Stomach (tissue), 9 donors: ENCODE measurements around the gene SUCO. TPM values are rescaled to one million over a fixed set of nuclear protein-coding genes. Genes with fewer than 3 reads are reported as not detected.

Source experiments
- DNase-seq, 2 donors: peaks; one replicate each; pipeline versions ENCODE4 v3.0.0 to v3.0.0-alpha.2; 2013 to 2019
- H3K27ac ChIP-seq, 5 donors: fragments of 200-600 bp in 4 of 5; sonication (generic) in 4 of 5; one replicate each; pipeline ENCODE4 v1.5.1; 2013 to 2019; ENCODE audit warnings: mild to moderate bottlenecking in 1 of 5, moderate library complexity in 1 of 5
- H3K27me3 ChIP-seq, 3 donors: fragments of 200-600 bp; sonication (generic); one replicate each; pipeline ENCODE4 v1.5.1; 2017 to 2019; ENCODE audit warnings: mixed run types in 1 of 3
- H3K36me3 ChIP-seq, 4 donors: fragments of 200-600 bp; sonication (generic); 1 replicate in 3 of 4; 2 replicates in 1 of 4; pipeline ENCODE4 v1.5.1; 2016 to 2019
- H3K4me1 ChIP-seq, 4 donors: fragments of 200-600 bp; sonication (generic); one replicate each; pipeline ENCODE4 v1.5.1; 2016 to 2019
- H3K4me3 ChIP-seq, 4 donors: fragments of 200-600 bp; sonication (generic) in 3 of 4; one replicate each; pipeline ENCODE4 v1.5.1; 2016 to 2019; ENCODE audit warnings: mild to moderate bottlenecking in 1 of 4
- H3K9me3 ChIP-seq, 4 donors: fragments of 200-600 bp; sonication (generic); one replicate each; pipeline ENCODE4 v1.5.1; 2016 to 2019
- CTCF ChIP-seq, 7 experiments: fragments of 450-650 bp in 4 of 7; fragments of 200-600 bp in 3 of 7; sonication (generic) in 3 of 7; IDR thresholded peaks; one replicate each; pipeline ENCODE4 v1.5.1; 2016 to 2019; ENCODE audit warnings: antibody characterized with exemption in 7 of 7, control low read depth in 2 of 7, mild to moderate bottlenecking in 1 of 7
- EP300 ChIP-seq: sonication (generic); formaldehyde crosslinking; IDR thresholded peaks from one replicate; pipeline ENCODE4 v1.6.1; 2017; ENCODE audit warnings: antibody characterized with exemption
- POLR2A ChIP-seq, 4 donors: fragments of 450-650 bp; IDR thresholded peaks; one replicate each; pipeline ENCODE4 v1.6.1; 2016; ENCODE audit warnings: antibody characterized with exemption in 4 of 4, control low read depth in 2 of 4, mild to moderate bottlenecking in 1 of 4, moderate library complexity in 1 of 4
- POLR2AphosphoS5 ChIP-seq, 3 donors: sonication (generic); formaldehyde crosslinking; IDR thresholded peaks; one replicate each; pipeline ENCODE4 v1.6.1; 2016; ENCODE audit warnings: antibody characterized with exemption in 3 of 3
- WGBS, 5 donors: extraction: QIAGEN DNeasy Blood & Tissue Kit in 3 of 5; methylation state at CpG; one replicate each; pipeline versions ENCODE4 v1.1.5 to v1.1.7; 2013 to 2018; 5-methylcytosine and 5-hydroxymethylcytosine counted together
- intact Hi-C: fragments of 100-400 bp; cut with DNase I; formaldehyde crosslinking; loops from one replicate; pipeline ENCODE4 v1.15.1; 2023; ENCODE audit warnings: low total_unique reads
- polyA plus RNA-seq, 3 donors: library from polyadenylated mRNA; stranded (reverse); fragments of 200-250 nt; gene quantifications; one replicate each; pipeline ENCODE4 v1.2.3, GENCODE V29; 2013
- total RNA-seq, 5 donors: library from RNA; depleted of rRNA; stranded (reverse); fragments of >200 nt; gene quantifications; one replicate each; pipeline versions ENCODE4 v1.1.0 to v1.2.3, GENCODE V29; 2014 to 2016
- donor health status: healthy with polysubstance abuse.
- donor health status: Bipolar disorder and iron deficiency.
- donor health status: healthy.

The SUCO gene
- total and polyA plus RNA-seq, 8 donors: 4.9 to 83.7 (median 15.8) TPM

DNA sequence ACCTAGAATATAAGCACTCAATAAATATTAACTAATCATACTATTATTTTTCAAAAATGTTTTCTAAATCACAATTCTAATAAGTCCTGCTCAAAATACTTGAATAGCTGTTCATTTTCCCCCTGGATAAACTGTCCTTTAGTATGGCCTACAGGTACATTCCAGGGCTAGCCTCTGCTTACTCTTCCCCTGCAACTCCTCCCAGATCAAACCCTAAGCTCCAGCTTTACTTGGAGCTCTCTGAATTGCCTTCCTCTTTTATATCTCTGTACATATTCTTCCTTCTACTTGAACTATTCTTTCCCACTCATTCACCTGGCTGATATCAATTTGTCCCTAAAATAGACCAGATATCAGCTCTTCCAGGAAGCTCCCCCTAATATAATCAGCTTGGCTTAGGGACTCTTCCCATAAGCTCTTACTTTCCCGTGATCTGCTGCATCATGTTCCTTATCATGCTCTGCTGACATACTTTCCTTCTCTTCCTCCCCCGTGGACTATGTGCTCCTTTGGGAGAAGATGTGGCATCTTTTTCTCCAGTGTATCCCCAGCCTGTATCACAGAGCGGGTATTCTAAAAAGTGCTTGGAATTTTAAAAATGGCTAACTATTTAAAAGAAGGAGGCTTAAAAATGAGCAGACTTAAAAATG is 46.0 kb upstream of the SUCO start:
- no peaks in the 10 kb centered on the region for H3K9me3 ChIP-seq
- no peak for DNase-seq
- intact Hi-C loops: no loop called here
- no peaks in the 10 kb centered on the region for H3K4me1 ChIP-seq
- 65 to 77% (median 72%) methylated on average over 3 of the region's 3 CpGs for WGBS, 5 donors
- H3K4me3 ChIP-seq: no peak overlapping the region
- H3K27me3 ChIP-seq: no peaks in the 10 kb centered on the region
- no peaks in the 10 kb centered on the region for H3K36me3 ChIP-seq
- H3K27ac ChIP-seq: no peak overlapping the region
- no peak for TF ChIP-seq POLR2AphosphoS5 (IDR thresholded peaks at IDR 0.05)
- no peak for TF ChIP-seq EP300
- no peak for TF ChIP-seq CTCF (IDR thresholded peaks at IDR 0.05)
- TF ChIP-seq POLR2A (IDR thresholded peaks at IDR 0.05): no peak

DNA sequence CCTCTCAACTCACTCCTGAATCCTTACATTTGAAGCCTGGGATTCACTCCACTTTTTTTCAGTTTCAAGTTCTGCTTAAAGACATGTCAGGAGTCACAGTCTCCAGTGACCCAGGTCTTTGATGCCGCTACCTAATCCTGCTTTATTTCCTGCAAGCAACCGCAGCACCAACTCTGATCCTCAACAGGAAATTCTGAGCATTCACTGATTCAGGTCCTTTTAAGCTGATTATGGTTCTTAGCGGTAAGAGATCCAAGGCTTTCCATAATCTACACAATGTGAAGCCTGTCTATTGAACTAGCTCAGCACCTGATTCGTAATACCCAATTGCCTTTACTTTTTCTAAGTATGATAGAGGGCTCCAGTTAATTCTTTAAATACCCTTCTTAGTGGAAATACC is 45.4 kb upstream of the SUCO start:
- intact Hi-C loops: no loop called here
- no peaks in the 10 kb centered on the region for H3K36me3 ChIP-seq
- no peak overlapping the region for H3K4me3 ChIP-seq
- H3K27me3 ChIP-seq: no peaks in the 10 kb centered on the region
- H3K9me3 ChIP-seq: no peaks in the 10 kb centered on the region
- 76 to 82% (median 81%) methylated on average over 4 of the region's 4 CpGs for WGBS, 5 donors
- no peaks in the 10 kb centered on the region for H3K4me1 ChIP-seq
- DNase-seq: no peak
- no peak for TF ChIP-seq EP300
- no peak for TF ChIP-seq POLR2A (IDR thresholded peaks at IDR 0.05)
- TF ChIP-seq CTCF (IDR thresholded peaks at IDR 0.05): no peak
- TF ChIP-seq POLR2AphosphoS5 (IDR thresholded peaks at IDR 0.05): no peak
- H3K27ac ChIP-seq: no peak overlapping the region

- H3K27ac ChIP-seq: no peak overlapping the region
- no peak for DNase-seq
- 85 to 97% (median 95%) methylated on average over 3 of the region's 3 CpGs for WGBS, 5 donors
- no peaks in the 10 kb centered on the region for H3K9me3 ChIP-seq
- H3K4me1 ChIP-seq: no peaks in the 10 kb centered on the region
- TF ChIP-seq POLR2AphosphoS5 (IDR thresholded peaks at IDR 0.05) (no peak), CTCF (IDR thresholded peaks at IDR 0.05) (no peak), POLR2A (IDR thresholded peaks at IDR 0.05) (no peak), EP300 (no peak)
- H3K36me3 ChIP-seq: no peaks in the 10 kb centered on the region
- H3K4me3 ChIP-seq: no peak overlapping the region
- no peaks in the 10 kb centered on the region for H3K27me3 ChIP-seq
- intact Hi-C loops: no loop called here
These were observed 44.6 kb upstream of the SUCO start for GRCh38 chr1:172488393-172488792.

GRCh38 chr1:172489847-172490246 is 43.1 kb upstream of the SUCO start:
- H3K27me3 ChIP-seq: no peaks in the 10 kb centered on the region
- no peak overlapping the region for H3K4me3 ChIP-seq
- intact Hi-C loops: no loop called here
- no peaks in the 10 kb centered on the region for H3K4me1 ChIP-seq
- 67 to 79% (median 74%) methylated on average over 3 of the region's 3 CpGs for WGBS, 5 donors
- H3K9me3 ChIP-seq: no peaks in the 10 kb centered on the region
- no peak for DNase-seq
- no peaks in the 10 kb centered on the region for H3K36me3 ChIP-seq
- no peak overlapping the region for H3K27ac ChIP-seq
- TF ChIP-seq EP300 (no peak), POLR2A (IDR thresholded peaks at IDR 0.05) (no peak), POLR2AphosphoS5 (IDR thresholded peaks at IDR 0.05) (no peak), CTCF (IDR thresholded peaks at IDR 0.05) (no peak)
